D341Med (cell line): ENCODE measurements around the gene TLE2.
A peak's percentile ranks its signal among the peaks of the same experiment; 100 is the strongest.
"Not testable (repeated sequence)": the region's sequence is repeated elsewhere in the genome, so short reads cannot be mapped to it uniquely, and the experiment has no call there.

ENCODE experiments used
- DNase-seq: peaks from one replicate; pipeline ENCODE4 v3.0.0; 2012; ENCODE audit warnings: low spot score

TLE2 gene

GRCh38 chr19:2982983-2983350 lies 46.1 kb downstream of the TLE2 start:
- DNase-seq, result peak; percentile 89

- no peak for DNase-seq
These were observed 46.5 kb downstream of the TLE2 start for GRCh38 chr19:2982561-2982960.

DNA sequence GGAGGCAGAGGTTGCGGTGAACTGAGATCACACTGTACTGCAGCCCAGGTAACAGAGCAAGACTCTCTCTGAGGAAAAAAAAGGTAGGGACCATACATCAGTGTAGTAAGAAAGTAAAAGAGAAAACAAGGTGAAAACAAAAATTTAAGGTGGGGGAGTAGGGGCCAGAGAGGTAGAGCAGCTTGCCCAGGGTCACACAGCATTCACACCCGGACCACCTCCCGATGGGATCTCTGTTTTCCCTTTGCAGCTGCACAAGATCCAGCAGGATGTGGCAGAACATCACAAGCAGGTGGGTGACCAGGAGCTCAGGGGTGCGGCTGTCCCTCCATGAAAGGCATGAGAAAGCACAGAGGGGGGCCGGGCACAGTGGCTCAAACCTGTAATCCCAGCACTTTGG lies 47.2 kb downstream of the TLE2 start:
- no peak for DNase-seq

GRCh38 chr19:2978772-2979171 lies 50.3 kb downstream of the TLE2 start:
- no peak for DNase-seq

- no peak for DNase-seq
These were observed 50.8 kb downstream of the TLE2 start for GRCh38 chr19:2978166-2978767.

DNA sequence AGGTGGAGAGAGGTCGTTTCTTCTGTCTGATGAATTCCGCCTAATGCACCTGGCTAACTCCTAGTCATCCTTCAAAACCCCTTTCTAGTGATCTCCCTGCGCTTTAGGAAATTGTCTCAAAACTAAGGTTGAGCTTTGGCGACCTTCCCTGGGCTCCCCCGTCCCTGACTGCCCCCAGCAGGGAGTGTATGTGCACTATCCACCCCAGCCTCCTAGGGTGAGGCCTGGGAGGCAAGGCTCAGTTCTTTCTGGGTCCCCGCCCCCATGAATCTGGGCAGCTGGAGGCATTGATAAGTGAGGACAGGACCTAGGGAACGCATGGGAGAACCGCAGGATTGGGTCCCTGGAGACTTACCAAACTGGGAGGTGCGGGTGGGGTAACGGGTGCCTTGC lies 51.3 kb downstream of the TLE2 start:
- no peak for DNase-seq

GRCh38 chr19:2977001-2977745 lies 51.9 kb downstream of the TLE2 start, which contains the start of gene TLE6:
Gene TLE6, plus strand, starts transcription at chr19:2977564. Its CDS starts 670 bp downstream, at chr19:2978234.
- DNase-seq, result peak; percentile 99

- no peak for DNase-seq
These were observed 52.5 kb downstream of the TLE2 start for GRCh38 chr19:2976609-2977000.

- DNase-seq, result no peak
These were observed 54.6 kb downstream of the TLE2 start for GRCh38 chr19:2974342-2975041.

DNA sequence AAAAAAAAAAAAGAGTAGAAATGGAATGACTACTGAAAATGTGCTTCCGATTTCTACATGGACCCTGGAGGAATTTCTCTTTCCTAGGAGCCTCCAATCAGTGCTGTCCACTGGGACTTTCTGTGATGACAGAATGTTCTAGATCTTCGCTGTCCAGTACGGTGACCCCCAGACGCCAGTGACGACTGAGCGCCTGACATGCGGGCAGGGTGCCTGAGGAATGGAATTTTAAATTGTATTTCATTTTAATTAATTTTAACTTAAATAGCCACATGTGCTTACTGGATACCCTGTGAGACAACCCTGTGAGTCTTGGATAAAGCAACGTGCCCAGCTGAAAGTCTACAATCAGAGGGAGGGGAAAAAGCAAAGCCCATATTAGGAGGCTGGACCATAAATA lies 55.9 kb downstream of the TLE2 start:
- DNase-seq, result no peak

- DNase-seq, result no peak
These were observed 58.8 kb downstream of the TLE2 start for GRCh38 chr19:2970201-2970835.

- peak; percentile 51 for DNase-seq
These were observed 60.0 kb downstream of the TLE2 start for GRCh38 chr19:2969104-2969504.

- no peak for DNase-seq
These were observed 61.1 kb downstream of the TLE2 start for GRCh38 chr19:2967972-2968371.

DNA sequence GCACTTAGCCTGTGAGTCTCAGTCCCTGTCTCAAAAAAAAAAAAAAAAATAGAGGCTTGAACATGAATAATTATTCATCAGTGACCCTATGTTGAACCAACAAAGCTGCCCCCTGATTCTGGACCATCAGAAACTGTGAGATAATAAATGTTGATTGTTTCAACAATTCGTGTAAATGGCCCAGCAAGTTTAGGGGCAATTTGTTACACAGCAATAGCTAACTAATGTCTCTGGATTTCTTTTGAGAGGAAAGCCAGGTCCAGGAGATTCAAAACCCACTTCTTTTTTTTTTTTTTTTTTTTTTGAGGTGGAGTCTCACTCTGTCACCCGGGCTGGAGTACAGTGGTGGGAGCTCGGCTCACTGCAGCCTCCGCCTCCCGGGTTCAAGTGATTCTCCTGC lies 64.2 kb downstream of the TLE2 start:
- DNase-seq, result no peak

DNA sequence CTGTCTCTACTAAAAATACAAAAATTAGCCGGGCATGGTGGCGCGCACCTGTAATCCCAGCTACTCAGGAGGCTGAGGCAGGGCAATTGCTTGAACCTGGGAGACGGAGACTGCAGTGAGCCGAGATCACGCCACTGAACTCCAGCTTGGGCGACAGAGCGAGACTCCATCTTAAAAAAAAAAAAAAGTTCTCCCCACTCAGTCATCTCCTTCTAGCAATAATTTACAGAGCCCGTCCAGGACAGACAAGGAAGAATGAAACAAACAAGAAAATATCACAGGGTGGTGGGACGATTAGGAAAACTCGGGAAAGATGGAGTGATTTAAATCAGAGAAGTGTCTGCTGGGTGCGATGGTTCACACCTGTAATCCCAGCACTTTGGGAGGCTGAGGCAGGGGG lies 65.4 kb downstream of the TLE2 start:
- DNase-seq, result not testable (repeated sequence)

- DNase-seq, result no peak
These were observed 66.0 kb downstream of the TLE2 start for GRCh38 chr19:2963122-2963521.

DNA sequence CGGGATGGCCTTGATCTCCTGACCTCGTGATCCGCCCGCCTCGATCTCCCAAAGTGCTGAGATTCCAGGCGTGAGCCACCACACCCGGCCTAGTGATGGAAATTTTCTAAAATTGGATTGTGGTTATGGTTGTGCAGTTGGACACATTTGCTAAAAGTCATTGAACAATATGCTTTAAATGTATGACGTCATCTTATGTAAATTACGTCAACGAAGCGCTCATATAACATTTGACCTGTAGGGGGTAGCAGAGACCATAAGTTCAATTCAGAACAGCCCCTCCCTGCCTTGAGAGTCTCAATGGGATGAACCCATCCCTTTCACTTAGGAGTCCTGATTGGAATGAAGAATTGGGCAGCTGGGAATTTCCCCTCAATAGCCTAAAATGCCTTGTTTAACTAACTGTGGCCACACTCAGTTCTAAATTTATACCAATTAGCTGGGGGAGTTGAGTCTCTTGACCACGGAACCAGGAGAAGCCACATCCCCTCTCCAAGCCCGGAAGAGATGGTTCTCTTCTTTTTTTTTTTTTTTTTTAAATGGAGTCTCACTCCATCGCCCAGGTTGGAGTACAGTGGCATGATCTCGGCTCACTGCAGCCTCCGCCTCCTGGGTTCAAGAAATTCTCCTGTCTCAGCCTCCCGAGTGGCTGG lies 66.9 kb downstream of the TLE2 start:
- peak; percentile 71 for DNase-seq

DNA sequence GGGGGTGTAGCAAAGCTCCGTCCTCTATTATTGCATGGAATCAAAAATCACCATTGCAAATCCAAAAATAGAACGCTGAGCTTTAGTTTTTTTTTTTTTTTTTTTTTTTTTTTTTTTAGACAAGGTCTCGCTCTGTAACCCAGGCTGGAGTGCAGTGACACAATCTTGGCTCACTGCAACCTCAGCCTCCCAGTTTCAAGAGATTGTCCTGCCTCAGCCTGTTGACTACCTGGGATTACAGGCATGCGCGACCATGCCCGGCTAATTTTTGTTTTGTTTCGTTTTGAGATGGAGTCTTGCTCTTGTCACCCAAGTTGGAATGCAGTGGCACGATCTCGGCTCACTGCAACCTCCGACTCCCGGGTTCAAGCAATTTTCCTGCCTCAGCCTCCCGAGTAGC lies 69.0 kb downstream of the TLE2 start:
- no peak for DNase-seq

- DNase-seq, result no peak
These were observed 71.9 kb downstream of the TLE2 start for GRCh38 chr19:2957160-2957559.

DNA sequence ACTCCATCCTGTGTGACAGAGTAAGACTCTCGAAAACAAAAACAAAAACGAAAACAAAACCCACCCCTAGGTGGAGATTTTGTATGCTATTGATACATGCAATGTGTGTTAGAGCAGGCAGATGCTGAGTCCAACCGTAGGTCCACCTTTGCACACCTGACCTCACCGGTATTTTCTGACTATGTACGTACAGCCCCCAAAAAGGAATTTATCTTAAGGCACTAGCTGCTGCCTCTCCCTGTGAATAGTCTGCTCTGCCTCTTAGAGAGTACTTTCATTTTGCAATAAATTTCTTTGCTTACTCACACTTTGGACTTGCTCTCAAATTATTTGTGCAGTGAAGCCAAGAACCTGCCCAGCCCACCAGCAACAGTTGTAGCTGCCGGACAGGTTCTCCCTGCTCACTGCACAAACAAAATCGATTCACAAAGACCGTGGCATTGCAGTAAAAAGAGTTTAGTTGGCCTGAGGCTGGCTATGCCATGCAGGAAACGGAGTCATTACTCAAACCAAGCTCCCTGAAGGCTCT lies 76.1 kb downstream of the TLE2 start:
- DNase-seq, result no peak

GRCh38 chr19:2950286-2951124 lies 78.6 kb downstream of the TLE2 start:
- peak; percentile 94 for DNase-seq
